Gastrocnemius medialis (tissue), 4 donors: ENCODE results near the gene CRYZ.

Experiments used
- POLR2A ChIP-seq, 2 donors: fragments of 450-650 bp; IDR thresholded peaks; one replicate each; pipeline ENCODE4 v1.6.1; 2017; ENCODE audit warnings: antibody characterized with exemption in 2 of 2, mild to moderate bottlenecking in 2 of 2, moderate library complexity in 2 of 2
- TF ChIP-seq, protein P1 (sequence below), 5 experiments: fragments of 450-650 bp in 3 of 5; fragments of 200-600 bp in 2 of 5; sonication (generic) in 2 of 5; IDR thresholded peaks in 4 of 5; conservative IDR thresholded peaks in 1 of 5; 1 replicate in 4 of 5; 2 replicates in 1 of 5; pipeline ENCODE4 v1.5.1; 2016 to 2019; ENCODE audit warnings: antibody characterized with exemption in 5 of 5, mild to moderate bottlenecking in 3 of 5, moderate library complexity in 3 of 5

DNA sequence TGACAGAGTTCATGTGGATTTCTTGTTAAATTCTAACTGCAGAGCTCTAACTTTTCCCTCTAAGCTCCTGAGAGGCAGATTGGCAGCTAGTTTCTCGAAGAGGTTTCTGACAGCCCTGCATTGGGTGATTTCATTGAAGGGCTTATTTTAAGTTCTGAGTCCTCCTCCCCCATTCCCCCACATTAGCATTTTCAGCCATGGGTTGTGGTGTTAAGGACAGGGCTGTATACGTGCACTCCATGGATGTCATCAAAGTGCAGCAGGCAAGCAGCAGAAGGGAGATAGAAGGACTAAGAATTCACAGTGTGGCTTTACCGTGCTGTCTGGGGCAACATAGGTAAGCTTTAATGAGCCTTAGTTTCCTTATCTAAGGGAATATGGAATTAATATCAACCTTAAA is 19.0 kb downstream of the CRYZ start:
- TF ChIP-seq, protein P1, sequence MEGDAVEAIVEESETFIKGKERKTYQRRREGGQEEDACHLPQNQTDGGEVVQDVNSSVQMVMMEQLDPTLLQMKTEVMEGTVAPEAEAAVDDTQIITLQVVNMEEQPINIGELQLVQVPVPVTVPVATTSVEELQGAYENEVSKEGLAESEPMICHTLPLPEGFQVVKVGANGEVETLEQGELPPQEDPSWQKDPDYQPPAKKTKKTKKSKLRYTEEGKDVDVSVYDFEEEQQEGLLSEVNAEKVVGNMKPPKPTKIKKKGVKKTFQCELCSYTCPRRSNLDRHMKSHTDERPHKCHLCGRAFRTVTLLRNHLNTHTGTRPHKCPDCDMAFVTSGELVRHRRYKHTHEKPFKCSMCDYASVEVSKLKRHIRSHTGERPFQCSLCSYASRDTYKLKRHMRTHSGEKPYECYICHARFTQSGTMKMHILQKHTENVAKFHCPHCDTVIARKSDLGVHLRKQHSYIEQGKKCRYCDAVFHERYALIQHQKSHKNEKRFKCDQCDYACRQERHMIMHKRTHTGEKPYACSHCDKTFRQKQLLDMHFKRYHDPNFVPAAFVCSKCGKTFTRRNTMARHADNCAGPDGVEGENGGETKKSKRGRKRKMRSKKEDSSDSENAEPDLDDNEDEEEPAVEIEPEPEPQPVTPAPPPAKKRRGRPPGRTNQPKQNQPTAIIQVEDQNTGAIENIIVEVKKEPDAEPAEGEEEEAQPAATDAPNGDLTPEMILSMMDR (IDR thresholded peaks at IDR 0.05 in 4 of 5, conservative IDR thresholded peaks at IDR 0.05 in 1 of 5): no peak
- TF ChIP-seq POLR2A (IDR thresholded peaks at IDR 0.05): no peak
